RWPE2 (cell line): ENCODE results near the gene SLC7A6.

Experiments
- ATAC-seq: fragments of 200-7000 bp; cut with Tn5 transposase; 3 replicates; pipeline ENCODE4 v1.9.1; 2021; ENCODE audit warnings: low read depth
- DNase-seq: peaks from one replicate; pipeline ENCODE4 v3.0.0-alpha.2; 2020; ENCODE audit warnings: low spot score
- H3K27ac ChIP-seq: fragments of 450-650 bp; 2 replicates; pipeline ENCODE4 v1.5.1; 2017; ENCODE audit warnings: mild to moderate bottlenecking; ENCODE audit not compliant: poor library complexity, severe bottlenecking
- H3K27me3 ChIP-seq: fragments of 250-450 bp; sonication (Bioruptor Pico); 2 replicates; pipeline ENCODE4 v1.5.1; 2021; ENCODE audit warnings: mild to moderate bottlenecking, moderate library complexity; ENCODE audit not compliant: insufficient read depth, poor library complexity, severe bottlenecking
- H3K36me3 ChIP-seq: fragments of 250-450 bp; sonication (Bioruptor Pico); 2 replicates; pipeline ENCODE4 v1.5.1; 2020; ENCODE audit warnings: low read depth, mild to moderate bottlenecking, moderate library complexity
- H3K4me1 ChIP-seq: fragments of 250-450 bp; sonication (Bioruptor Pico); 2 replicates; pipeline ENCODE4 v1.5.1; 2021; ENCODE audit warnings: mild to moderate bottlenecking, moderate library complexity; ENCODE audit not compliant: insufficient read depth, poor library complexity, severe bottlenecking
- H3K4me3 ChIP-seq: fragments of 250-450 bp; sonication (Bioruptor Pico); 2 replicates; pipeline ENCODE4 v1.5.1; 2021; ENCODE audit warnings: mild to moderate bottlenecking, moderate library complexity; ENCODE audit not compliant: severe bottlenecking
- H3K9me3 ChIP-seq: fragments of 250-450 bp; sonication (Bioruptor Pico); 2 replicates; pipeline ENCODE4 v1.5.1; 2021; ENCODE audit warnings: mild to moderate bottlenecking, moderate library complexity; ENCODE audit not compliant: severe bottlenecking
- TF ChIP-seq, protein P1 (sequence below): fragments of 450-650 bp; IDR thresholded peaks from one replicate; pipeline ENCODE4 v1.5.1; 2017; ENCODE audit warnings: mild to moderate bottlenecking, moderate library complexity; ENCODE audit not compliant: poor library complexity, severe bottlenecking

The SLC7A6 gene

DNA sequence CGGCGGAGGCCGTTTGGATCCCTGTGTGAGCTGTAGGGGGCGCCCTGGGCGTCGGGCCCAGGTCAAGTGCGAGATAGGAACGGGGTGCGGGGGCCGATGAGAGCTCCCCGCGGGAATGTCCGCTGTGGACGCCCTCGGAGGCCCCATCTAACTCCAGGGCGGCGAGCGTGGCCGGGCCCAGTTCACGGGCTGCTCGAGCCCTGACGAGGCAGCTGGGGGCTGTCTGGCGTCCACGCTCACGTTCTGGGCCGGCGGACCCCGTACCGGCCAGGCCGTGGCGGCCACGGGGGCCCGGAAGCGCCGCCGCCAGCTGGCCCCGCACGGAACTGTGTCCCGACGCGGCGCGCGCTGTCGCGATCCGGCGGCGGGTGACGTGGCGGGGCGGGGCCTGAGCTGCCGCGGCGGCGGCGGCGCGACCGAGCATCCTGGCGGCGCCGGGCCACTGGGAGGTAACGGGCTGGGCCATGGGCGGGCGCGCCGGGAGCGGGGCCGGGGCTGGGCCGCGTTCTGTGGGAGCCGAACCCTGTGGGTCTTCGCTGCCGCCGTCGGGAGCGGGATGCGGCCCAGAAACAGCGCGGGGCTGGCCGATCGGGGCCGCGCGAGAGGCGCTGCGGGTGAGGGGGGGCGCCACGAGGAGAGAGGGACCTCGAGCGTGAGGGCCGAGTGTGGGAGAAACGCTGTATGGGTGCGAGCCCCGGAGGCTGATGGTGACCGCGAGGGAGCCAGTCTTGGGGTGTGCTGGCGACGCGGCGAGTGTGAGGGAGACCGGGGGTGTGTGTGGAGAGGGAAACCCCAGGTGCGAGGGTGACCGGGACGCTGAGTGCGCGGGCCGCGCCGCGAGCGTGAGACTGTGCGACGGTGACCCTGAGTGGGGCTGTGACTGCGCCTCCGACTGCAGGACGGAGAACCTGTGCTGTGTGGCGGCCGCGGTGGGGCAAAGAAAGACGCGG is at the start of gene SLC7A6:
TSS of gene SLC7A6 (plus strand) at position 399 of the 950 bp plus-strand sequence. CDS start 10,201 bp downstream, outside the sequence.
- DNase-seq (peak; percentile 70), ATAC-seq (peak; percentile 51)
- H3K27ac ChIP-seq = peak within 1 kb of the TSS; percentile 89
- H3K4me1 ChIP-seq = peaks cover 4% of the 10 kb centered on the region
- no peaks in the 10 kb centered on the region for H3K9me3 ChIP-seq
- H3K36me3 ChIP-seq = peaks cover 17% of the 10 kb centered on the region
- TF ChIP-seq, protein P1, sequence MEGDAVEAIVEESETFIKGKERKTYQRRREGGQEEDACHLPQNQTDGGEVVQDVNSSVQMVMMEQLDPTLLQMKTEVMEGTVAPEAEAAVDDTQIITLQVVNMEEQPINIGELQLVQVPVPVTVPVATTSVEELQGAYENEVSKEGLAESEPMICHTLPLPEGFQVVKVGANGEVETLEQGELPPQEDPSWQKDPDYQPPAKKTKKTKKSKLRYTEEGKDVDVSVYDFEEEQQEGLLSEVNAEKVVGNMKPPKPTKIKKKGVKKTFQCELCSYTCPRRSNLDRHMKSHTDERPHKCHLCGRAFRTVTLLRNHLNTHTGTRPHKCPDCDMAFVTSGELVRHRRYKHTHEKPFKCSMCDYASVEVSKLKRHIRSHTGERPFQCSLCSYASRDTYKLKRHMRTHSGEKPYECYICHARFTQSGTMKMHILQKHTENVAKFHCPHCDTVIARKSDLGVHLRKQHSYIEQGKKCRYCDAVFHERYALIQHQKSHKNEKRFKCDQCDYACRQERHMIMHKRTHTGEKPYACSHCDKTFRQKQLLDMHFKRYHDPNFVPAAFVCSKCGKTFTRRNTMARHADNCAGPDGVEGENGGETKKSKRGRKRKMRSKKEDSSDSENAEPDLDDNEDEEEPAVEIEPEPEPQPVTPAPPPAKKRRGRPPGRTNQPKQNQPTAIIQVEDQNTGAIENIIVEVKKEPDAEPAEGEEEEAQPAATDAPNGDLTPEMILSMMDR = peak; percentile 82
- H3K27me3 ChIP-seq = no peaks in the 10 kb centered on the region
- peak within 1 kb of the TSS; percentile 91 for H3K4me3 ChIP-seq

DNA sequence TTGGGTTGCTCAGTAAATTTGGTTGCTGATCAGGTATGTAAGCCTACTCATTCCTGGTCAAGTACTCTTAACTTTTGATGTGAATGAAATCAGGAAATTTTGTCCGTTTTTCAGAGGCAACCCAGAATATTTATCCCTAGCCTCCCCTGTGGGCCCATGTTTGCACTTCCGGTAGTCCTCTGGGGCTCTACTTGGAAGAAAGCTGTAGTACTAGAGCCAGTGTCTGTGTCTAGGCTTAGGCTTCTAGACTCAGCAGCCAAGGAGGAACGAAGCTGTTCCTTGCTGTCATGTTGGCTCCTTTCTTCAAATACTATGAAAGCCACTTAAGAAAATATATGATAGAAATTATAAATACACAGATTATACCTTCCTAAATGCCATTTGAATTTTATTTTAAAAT is 49.6 kb upstream of the SLC7A6 start:
- H3K9me3 ChIP-seq = no peaks in the 10 kb centered on the region
- no peaks in the 10 kb centered on the region; the same call in 1 of the 2 replicates for H3K36me3 ChIP-seq
- no peak for DNase-seq
- H3K4me1 ChIP-seq = no peaks in the 10 kb centered on the region
- no peak overlapping the region for H3K4me3 ChIP-seq
- H3K27ac ChIP-seq = no peak overlapping the region
- H3K27me3 ChIP-seq = no peaks in the 10 kb centered on the region
- TF ChIP-seq, protein P1 = no peak
- ATAC-seq = no peak

DNA sequence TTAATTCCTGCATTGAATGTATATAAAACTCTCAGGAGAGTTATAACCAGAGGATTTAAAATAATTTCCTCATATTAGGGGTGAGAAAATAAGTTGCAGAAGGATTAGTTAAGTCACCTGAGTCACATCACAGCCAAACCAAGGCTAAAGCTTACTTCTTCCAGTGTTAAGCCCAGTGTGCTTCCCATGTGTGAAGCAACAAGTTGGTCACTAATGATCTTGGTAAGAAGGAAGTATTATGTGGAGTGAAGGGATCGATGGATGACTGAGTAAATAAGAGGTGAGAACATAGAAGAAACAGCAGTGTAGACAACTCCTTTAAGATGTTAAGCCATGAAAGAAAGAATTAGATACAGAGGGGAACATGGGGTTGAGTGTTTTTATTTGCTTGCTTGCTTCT is 49.0 kb upstream of the SLC7A6 start:
- Histone ChIP-seq H3K27me3 (no peaks in the 10 kb centered on the region), H3K27ac (no peak overlapping the region)

DNA sequence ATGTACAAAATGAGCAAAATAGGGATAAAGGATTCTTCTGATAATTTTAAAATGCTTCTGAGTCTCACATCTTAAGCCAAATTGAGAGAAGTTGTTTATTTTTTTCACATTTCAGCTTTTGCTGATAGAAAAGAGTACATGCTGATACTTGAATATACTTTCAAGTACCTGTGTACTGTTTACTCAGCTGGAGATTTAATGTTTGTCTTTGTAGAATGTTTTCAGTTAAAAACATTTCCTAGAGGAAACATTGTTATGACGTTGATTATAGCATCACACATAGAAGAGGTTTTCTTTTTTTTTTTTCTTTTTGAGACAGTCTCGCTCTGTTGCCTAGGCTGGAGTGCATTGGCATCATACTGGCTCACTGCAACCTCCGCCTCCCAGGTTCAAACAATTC is 48.1 kb upstream of the SLC7A6 start:
- H3K4me3 ChIP-seq = no peak overlapping the region
- H3K27me3 ChIP-seq = no peaks in the 10 kb centered on the region
- no peak overlapping the region for H3K27ac ChIP-seq
- H3K36me3 ChIP-seq = no peaks in the 10 kb centered on the region; the same call in 1 of the 2 replicates
- no peak for DNase-seq
- no peak for ATAC-seq
- TF ChIP-seq, protein P1 = no peak
- no peaks in the 10 kb centered on the region for H3K9me3 ChIP-seq
- no peaks in the 10 kb centered on the region for H3K4me1 ChIP-seq

More for the DNA sequence above, 49.0 kb upstream of the SLC7A6 start:
- ATAC-seq (no peak), DNase-seq (no peak)
- no peak overlapping the region for H3K4me3 ChIP-seq
- H3K4me1 ChIP-seq = no peaks in the 10 kb centered on the region
- H3K36me3 ChIP-seq = no peaks in the 10 kb centered on the region; the same call in 1 of the 2 replicates
- H3K9me3 ChIP-seq = no peaks in the 10 kb centered on the region
- TF ChIP-seq, protein P1 = no peak
